ENCODE results near the gene LITAF.
"Not testable (repeated sequence)": the region's sequence is repeated elsewhere in the genome, so short reads cannot be mapped to it uniquely, and the experiment has no call there.

Gene LITAF

GRCh38 chr16:11513366-11513765, 73.4 kb downstream of the LITAF start:
- DNase-seq = not testable (repeated sequence)

GRCh38 chr16:11511801-11512200, 74.9 kb downstream of the LITAF start:
- DNase-seq = no peak

GRCh38 chr16:11511328-11511727, 75.4 kb downstream of the LITAF start:
- DNase-seq = no peak

DNA sequence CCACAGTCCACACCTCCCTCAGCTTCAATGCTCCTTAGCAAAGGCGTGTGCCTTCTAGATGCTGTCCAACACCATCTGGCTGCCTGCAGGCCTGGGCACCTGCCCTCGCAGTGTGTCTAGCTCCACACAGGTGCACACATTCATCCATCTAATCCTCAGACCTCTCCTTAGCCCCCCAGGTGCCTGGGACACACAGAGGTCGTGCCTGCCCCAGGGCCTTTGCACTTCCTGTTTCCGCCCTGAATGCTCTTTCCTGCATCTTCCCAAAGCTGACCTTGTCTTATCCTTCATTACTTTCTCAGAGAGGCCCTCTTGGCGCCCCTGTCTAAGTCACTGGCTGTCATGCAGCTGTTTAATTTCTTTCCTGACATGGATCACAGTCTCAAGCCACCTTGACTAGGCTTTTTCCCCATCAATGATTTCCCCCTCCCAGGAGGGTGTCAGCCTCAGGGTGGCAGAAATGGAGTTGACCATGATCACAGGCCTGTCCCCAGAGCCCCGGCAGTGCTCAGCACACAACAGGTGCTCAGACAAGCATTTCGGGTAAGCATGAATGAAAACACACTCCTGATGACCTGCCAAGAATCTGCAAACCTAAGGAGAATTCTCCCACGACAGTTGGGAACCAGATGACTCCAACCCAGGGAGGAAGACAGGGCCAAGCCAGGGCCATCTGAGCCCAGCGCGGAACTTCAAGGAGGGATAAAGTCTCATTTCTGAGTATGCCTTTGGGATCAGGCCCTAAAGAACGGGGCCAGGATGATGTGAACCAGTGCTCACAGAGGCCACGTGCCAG, 76.3 kb downstream of the LITAF start:
- no peak for DNase-seq

DNA sequence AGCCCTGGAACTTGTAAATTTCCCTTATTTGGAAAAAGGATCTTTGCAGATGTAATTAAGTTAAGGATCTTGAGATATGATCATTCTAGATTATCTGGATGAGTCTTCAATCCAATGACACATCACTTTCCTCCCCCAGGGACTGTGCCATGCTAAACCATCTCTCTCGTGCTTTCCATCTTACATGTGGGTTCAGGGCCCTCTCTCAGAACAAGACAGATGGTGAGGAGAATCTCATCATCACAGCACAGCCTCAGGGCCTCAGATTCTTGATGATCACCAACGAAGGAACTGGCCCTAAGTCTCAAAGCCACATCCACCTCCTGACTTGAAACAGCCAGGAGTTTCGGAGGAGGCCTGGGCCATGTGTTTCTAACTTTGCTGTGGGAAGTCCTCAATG, 78.7 kb downstream of the LITAF start:
- DNase-seq = no peak

GRCh38 chr16:11507350-11507749, 79.4 kb downstream of the LITAF start:
- DNase-seq = no peak

DNA sequence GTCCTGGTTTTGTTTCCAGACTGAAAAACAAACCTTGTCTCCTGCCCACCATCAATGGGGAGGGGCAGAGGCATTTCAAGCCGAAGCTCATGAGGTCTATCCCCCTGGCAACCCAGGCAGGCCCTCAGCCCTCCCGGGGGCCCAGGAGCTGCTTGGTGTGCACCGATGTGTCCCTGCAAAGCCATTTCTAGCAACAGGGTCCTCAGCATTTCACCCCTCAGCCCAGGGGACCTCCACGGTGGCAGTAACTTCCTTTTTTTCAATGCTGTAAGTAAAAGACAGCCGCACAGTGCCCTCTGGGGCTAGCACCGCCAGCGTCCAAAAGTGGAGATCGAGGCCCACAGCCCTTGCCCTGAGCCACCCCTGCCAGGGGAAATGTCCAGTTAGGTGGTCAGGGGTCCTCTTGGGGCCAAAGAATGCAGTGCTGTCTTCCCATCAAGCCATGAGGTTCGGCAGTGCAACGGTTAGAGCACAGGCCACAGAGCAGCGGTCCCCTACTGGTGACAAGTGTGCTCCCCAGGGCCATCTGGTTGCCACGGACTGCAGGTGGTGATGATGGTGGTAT, 79.9 kb downstream of the LITAF start:
- no peak for DNase-seq

DNA sequence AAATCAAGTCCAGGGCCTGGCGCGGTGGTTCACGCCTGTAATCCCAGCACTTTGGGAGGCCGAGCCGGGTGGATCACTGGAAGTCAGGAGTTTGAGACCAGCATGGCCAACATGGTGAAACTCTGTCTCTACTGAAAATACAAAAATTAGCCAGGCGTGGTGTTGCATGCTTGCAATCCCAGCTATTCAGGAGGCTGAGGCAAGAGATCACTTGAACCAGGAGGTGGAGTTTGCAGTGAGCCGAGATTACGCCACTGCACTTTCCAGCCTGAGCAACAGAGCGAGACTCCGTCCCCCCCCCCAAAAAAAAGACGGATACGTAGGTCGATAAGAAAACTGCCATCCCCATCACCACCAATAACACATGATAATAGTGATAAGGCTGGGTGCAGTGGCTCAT, 82.5 kb downstream of the LITAF start:
- not testable (repeated sequence) for DNase-seq

GRCh38 chr16:11503566-11503965, 83.2 kb downstream of the LITAF start:
- DNase-seq = no peak

DNA sequence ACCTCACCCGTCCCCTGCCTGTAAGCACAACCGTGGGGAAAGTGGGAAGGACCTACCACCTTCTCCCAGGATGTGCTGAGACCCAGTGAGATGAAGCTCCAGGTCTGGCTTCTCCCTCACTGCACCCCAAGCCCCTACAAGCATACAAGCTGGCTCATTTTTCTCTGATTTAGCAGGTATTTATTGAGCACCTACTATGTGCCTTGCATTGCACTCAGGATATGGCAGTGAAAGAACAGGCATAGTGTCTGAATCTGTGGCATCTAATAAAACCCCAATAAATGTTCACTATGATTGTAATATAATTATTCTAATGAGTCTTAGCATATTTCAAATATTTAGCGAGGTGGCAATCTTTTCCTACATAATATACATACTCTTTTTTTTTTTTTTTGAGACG, 84.5 kb downstream of the LITAF start:
- no peak for DNase-seq

- no peak for DNase-seq
Observed at GRCh38 chr16:11501632-11502031, 85.1 kb downstream of the LITAF start.

GRCh38 chr16:11500700-11501346, 85.9 kb downstream of the LITAF start:
- no peak for DNase-seq

DNA sequence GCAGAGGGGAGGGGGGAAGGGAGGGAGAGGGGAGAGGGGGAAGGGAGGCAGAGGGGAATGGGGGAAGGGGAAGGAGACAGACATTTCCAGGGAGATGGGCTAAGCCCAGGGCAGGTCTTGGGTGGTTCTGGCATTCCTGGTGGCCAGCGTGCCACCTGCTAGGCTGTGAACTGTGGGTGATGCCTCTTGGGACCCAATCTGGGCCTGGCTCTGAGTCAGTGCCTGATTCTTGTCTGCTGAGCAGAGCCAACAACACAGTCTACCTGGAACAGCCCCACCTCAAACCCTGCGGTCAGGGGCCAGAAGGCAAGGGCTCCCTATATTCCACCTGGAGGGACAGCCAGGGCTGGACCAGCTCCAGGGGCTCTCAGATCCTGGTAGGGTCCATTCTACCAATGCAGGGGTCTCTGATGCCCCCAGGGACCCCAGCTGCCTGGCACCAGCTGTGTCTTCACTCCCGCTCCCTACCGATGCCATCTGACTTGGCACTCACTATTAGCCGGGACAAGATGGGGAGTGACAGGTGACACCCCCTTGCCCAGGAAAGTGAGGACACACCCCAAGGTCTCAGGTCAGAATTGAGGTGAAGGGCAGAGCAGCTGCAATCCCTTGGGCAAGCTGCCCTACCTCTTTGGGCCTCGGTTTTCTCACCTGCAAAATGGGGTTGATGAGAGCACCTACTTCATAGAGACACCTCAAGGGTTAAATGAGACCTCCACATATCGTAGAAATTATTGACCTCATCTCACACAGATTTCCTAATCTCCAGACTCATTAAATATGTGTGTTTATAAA, 87.2 kb downstream of the LITAF start:
- DNase-seq = no peak

DNA sequence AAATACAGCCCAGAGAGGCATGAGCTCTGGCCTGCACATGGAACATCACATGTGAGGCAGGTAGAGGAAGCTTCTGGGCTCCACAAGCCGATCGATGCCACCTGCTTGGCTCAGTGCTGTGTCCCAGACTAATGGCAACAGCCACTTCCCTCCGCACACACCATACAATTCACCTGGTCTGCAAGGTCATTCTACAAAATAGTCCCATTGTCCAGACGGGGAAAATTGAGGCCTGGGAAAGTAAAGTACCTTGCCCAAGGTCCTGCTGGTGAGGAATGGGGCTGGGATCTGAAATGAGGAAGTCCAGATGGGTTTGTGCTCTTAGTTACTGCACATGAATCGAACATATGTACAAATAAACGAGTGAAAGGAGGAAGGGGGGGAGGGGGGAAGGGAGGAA, 88.0 kb downstream of the LITAF start:
- DNase-seq = peak; percentile 23

GRCh38 chr16:11497851-11498289, 88.8 kb downstream of the LITAF start:
- no peak for DNase-seq

Data from DMS153 (cell line).